HG03103 (cell line): ENCODE data around the gene KY.

ENCODE experiments used
- ATAC-seq: cut with Tn5 transposase; IDR thresholded peaks from one replicate; pipeline ENCODE4 v1.9.1; 2021; ENCODE audit warnings: low read depth; ENCODE audit not compliant: unreplicated experiment

KY gene

DNA sequence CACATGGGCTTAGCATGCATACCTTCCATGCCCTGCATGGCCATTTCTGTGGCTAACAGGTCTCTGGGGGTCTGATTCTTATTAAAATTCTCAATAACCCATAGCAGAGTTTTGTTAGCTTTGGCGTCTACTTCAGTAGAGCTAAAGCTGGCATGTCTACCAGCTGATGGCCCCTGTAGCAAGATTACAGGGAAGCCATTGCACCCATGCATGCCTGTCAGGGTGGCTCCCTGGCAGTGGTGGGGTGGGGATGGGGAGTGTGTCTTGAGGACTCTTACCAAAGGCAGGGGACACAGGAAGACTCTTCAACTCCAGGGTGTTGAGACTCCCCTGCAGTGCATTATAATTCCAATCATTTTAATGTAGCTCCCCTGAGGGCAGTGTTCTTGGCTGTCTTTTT is 4.7 kb downstream of the KY start:
- no peak for ATAC-seq

DNA sequence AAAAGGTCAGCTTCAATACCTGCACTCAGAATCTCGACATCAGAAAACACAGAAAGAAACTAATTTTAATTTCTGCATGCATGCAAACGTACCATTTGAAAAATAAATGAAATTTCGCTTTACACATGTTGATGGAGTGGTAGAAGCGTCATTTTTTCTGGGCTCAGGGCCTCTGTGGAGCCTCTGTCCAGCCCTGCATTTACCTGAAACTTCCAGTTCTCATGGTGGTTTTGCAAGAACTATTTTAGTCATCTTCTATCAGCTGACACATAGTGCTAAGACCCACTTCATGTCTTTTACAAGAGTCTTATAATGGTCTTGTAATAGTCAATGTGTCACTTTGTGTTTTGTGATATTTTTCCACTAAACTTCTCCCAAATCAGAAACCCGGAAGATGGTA is 5.3 kb downstream of the KY start:
- no peak for ATAC-seq

- ATAC-seq = no peak
These were observed 5.9 kb downstream of the KY start for GRCh38 chr3:134644731-134645514.

DNA sequence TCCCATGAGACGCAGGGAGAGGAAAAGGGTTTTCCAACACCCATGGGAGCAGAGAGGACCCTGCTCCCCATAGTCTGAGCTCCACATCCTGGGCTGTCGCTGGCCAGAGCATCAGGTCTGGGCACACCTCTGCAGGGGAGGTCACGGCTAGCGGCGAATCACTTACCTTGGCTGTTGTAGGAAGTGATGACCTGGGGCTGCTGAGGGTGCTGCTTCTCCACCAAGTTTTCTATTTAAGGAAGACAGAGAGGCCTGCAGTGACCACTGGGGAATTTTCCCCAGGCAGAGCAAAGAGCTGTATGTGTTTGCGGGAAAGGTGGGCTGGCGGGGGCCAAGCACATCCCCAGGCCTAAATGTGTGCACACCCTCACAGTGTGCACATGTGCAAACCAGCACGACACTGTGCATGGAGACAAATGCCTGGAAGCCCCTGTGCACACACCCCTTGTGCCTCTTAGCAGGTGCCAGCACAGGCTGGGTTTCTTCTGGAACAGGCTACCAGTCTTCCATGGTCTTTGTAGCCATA is 7.6 kb downstream of the KY start:
- ATAC-seq = no peak

DNA sequence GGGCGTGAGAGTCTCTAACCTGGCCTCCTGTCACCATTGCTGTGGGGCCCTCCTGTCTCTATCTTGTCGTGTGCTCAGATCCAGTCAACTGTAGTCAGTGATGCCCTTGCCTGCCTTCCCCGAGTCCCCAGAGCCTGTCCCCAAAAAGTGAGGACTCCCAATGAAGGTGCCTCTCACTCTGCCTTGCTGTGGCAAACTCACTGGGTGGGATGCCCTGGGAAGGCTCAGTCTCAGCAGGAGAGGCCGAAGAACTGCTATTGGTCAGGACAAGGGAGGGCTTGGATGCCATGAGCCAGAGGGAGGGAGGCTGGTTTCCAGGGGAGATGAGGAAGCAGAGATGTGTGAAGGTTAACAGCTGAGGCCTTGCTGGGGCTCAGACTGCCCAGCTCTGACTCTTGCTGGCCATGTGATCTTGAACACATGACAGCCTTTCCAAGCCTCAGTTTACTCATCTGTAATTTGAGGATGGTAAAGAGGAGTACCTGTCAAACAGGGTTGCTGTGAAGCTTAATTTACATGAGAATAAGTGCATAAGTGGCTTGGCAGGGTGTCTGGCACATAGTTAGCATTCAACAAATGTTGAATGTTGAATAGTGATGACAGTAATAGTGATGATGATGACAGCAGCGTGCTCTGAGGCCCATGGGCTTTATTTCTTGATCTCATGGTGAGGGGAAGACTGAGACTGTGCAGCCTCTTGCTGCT is 8.2 kb downstream of the KY start:
- ATAC-seq = no peak

GRCh38 chr3:134641671-134642300 is 9.0 kb downstream of the KY start:
- ATAC-seq = no peak

DNA sequence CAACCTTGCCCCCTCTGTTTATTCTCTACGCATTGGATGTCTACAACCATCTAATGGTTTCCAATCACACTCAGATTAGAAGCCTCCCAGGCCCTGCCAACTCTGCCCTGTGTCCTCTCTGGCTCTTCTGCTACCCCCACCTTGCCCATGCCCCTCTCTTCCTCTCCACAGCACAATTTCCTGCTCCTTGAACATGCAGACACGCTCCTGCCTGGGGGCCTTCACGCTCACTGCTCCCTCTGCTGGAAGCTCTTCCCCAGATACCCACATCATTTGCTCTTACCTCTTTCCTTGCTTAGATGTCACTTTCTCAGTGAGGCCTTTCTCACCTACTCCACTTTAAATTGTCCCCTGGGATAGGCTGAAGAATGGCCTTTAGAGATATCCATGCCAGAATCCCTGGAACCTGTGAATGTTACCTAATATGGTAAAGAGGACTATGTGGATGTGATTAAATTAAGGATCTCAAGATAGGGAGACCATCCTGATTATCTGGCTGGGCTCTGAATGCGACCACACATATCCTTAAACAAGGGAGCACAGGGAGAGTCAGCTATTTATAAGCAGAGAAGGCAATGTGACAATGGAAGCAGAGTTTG is 9.9 kb downstream of the KY start:
- no peak for ATAC-seq

DNA sequence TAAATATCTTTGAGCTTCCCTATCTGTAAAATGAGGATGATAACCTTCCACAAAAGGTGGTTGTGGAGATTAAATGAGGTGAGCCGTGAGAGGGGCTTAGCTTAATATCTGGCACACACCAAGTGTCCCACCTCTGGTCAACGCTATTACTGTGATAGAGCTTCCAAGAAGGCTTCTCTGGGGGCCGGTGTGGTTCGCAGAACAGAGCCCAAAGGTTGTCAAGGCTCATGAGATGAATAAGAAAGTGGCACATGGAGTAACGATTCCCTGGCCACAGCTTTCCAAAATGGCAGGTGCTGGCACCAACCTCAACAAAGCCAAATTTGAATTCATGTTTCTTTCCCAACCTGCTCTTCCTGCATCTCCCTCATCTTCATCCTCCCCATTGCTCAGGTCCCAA is 10.4 kb downstream of the KY start:
- ATAC-seq = no peak

- ATAC-seq = no peak
These were observed 12.3 kb downstream of the KY start for GRCh38 chr3:134638385-134639030.

DNA sequence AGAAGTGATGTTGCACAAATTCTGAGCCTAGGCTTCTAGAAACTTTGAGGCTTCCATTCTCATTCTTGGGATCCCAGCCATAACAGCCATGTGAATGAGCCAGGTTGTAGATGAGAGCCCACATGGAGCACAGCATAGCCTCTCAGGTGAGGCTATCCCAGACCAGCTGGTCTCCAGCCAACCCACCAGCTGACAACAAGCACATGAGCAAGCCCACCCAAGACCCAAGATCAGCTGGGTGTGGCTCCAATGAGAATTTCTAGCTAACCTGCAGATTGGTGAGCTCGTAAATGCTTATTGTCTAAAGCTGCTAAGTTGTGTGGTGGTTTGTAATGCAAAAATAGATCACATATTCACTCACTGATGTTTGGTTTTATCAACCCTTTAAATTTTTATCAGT is 14.4 kb downstream of the KY start:
- no peak for ATAC-seq

- ATAC-seq = no peak
These were observed 20.3 kb downstream of the KY start for GRCh38 chr3:134630506-134630905.

DNA sequence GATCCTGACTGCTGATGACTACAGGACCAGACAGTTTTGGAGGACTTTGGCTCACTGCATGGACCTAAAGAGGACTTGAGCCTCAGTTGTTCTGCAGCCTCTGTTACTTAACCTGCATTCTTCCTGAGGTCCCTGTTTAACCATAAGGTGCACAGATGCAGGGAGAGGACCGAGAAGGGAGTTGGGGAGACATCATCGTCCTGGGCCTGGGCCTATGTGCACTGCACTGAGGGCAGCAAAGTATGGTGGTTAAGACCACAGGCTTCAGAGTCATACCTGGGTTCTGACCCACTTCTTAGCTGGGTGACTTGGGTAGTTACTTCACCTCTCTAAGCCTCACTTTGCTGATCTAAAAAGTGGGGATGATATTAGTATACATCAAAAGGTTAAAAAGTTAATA is 21.9 kb downstream of the KY start:
- no peak for ATAC-seq

DNA sequence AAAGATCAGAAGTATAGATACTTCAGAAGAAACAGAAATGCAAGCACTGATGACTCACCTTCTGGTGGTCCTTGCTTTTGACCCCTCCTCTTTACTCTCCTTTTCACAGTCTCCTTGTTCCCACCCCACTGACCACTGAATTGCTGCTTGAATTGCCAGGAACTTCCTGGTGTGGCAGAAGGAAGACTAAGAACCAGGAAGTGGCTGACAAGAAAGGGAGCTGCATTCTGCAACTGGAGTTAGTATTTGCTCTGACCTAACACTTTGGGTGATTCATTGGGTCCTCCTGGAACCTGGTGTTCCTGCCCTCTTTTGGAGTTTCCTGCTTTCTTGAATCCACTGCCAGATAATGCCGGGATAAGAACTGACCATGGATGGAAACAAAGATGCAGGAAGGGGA is 23.0 kb downstream of the KY start:
- no peak for ATAC-seq

DNA sequence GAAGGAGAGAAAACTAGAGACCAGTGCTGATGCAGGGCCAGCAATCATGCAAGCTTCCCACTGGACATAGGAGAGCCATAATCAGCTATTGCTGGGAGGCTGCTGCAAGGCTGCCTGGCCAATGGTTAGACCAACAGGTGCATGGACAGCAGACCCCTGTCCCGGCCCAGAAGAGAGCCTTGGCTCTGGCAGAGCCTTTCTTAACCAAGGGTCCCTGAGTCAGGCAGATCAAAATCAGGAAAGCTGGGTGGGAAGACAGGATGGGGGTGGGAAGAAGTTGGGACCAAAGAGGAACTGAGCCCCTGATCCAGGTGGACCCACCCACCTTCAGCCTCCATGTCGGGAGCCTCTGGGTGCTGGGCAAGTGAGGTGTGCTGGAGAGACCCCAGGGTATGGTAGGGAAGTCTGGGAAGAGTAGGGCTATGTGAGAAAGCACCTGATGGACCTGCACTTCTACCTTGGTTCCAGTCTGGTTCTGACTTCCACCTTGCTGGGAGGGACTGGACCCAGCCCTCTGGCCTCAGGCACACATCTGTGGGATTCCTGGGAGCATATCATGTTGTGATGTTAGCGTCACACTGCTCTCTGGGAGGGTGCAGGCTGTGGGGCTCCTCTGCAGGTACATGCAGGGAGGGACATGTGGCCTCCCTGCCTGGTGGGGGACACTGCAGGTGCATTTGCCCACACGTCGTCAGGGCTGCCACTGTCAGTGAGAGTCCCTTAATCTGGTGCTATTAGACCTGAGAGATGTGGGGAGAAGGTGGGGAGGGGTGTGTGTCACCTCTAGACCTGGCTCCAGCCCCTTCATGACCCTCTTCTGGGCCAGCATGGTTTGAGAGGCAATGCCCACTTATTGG is 24.7 kb downstream of the KY start:
- no peak for ATAC-seq

GRCh38 chr3:134625462-134625861 is 25.4 kb downstream of the KY start:
- no peak for ATAC-seq

- no peak for ATAC-seq
These were observed 26.1 kb downstream of the KY start for GRCh38 chr3:134624537-134625287.

GRCh38 chr3:134623615-134624245 is 27.1 kb downstream of the KY start:
- no peak for ATAC-seq

GRCh38 chr3:134622806-134623365 is 27.9 kb downstream of the KY start:
- no peak for ATAC-seq
